Bronchial smooth muscle cell (primary cell): Measurements from ENCODE around the gene FBXO22. TPM values are rescaled to one million over a fixed set of nuclear protein-coding genes. Genes with fewer than 3 reads are reported as not detected.

ENCODE experiments used
- total RNA-seq: library from RNA; depleted of rRNA; stranded (reverse); fragments of >200 nt; gene quantifications from 2 replicates; pipeline ENCODE4 v1.2.1, GENCODE V29; 2014

Gene FBXO22
- total RNA-seq, result 55.6 and 75.8 TPM in 2 replicates

GRCh38 chr15:75903331-75904239, at the start of gene FBXO22:
Gene FBXO22, plus strand, starts transcription at chr15:75903878. Its CDS starts 86 bp downstream, at chr15:75903964.

Other genes starting within 250 kb of the FBXO22 start
- 30.7 and 42.1 TPM in 2 replicates for gene CSPG4, start 191.0 kb upstream of the FBXO22 start, total RNA-seq
- gene UBE2Q2, start 60.4 kb upstream of the FBXO22 start, total RNA-seq, result 42.2 and 68.9 TPM in 2 replicates
- gene NRG4, start 108.5 kb downstream of the FBXO22 start, total RNA-seq, result not detected in 2 replicates
- gene TMEM266, start 156.1 kb downstream of the FBXO22 start, total RNA-seq, result 0.16 and 0.17 TPM in 2 replicates